ENCODE data around the gene VAMP5.

Gene VAMP5

DNA sequence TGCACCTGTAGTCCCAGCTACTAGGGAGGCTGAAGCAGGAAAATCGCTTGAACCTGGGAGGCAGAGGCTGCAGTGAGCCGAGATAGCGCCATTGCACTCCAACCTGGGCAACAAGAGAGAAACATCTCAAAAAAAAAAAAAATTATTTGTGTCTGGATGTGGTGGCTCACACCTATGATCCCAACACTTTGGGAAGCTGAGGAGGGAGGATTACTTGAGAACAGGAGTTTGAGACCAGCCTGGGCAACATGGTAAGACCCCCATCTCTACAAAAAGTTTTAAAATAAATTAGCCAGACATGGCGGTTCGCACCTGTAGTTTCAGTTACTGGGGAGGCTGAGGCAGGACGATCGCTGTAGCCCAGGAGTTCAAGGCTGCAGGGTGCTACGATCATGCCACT, 8.5 kb upstream of the VAMP5 start:
- no peaks in the 10 kb centered on the region for H3K4me1 ChIP-seq
- H3K9me3 ChIP-seq: no peaks in the 10 kb centered on the region
- H3K4me3 ChIP-seq (ENCODE audit: low read depth, low read length): no peak overlapping the region
- TF ChIP-seq, protein P1, sequence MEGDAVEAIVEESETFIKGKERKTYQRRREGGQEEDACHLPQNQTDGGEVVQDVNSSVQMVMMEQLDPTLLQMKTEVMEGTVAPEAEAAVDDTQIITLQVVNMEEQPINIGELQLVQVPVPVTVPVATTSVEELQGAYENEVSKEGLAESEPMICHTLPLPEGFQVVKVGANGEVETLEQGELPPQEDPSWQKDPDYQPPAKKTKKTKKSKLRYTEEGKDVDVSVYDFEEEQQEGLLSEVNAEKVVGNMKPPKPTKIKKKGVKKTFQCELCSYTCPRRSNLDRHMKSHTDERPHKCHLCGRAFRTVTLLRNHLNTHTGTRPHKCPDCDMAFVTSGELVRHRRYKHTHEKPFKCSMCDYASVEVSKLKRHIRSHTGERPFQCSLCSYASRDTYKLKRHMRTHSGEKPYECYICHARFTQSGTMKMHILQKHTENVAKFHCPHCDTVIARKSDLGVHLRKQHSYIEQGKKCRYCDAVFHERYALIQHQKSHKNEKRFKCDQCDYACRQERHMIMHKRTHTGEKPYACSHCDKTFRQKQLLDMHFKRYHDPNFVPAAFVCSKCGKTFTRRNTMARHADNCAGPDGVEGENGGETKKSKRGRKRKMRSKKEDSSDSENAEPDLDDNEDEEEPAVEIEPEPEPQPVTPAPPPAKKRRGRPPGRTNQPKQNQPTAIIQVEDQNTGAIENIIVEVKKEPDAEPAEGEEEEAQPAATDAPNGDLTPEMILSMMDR (IDR thresholded peaks at IDR 0.05; ENCODE audit: low read depth, low read length): no peak
- DNase-seq: no peak
- H3K36me3 ChIP-seq: no peaks in the 10 kb centered on the region
- no peaks in the 10 kb centered on the region for H3K27me3 ChIP-seq

DNA sequence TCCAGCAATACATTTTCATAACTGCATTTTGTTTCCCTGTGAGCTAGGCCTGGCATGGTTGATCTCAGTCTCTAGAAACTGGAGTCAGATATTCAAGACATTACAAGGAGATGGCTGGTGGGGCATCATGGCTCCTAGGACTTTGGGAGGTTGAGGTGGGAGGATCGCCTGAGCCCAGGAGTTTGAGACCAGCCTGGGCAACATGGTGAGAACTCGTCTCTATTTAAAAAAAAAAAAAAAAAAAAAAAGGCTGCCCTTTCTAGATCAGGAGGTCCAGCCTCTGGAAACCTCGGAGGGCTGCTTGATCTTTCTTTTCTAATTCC, 7.2 kb upstream of the VAMP5 start:
- H3K4me3 ChIP-seq (ENCODE audit: low read depth, low read length): no peak overlapping the region
- TF ChIP-seq, protein P1 (IDR thresholded peaks at IDR 0.05; ENCODE audit: low read depth, low read length): no peak

DNA sequence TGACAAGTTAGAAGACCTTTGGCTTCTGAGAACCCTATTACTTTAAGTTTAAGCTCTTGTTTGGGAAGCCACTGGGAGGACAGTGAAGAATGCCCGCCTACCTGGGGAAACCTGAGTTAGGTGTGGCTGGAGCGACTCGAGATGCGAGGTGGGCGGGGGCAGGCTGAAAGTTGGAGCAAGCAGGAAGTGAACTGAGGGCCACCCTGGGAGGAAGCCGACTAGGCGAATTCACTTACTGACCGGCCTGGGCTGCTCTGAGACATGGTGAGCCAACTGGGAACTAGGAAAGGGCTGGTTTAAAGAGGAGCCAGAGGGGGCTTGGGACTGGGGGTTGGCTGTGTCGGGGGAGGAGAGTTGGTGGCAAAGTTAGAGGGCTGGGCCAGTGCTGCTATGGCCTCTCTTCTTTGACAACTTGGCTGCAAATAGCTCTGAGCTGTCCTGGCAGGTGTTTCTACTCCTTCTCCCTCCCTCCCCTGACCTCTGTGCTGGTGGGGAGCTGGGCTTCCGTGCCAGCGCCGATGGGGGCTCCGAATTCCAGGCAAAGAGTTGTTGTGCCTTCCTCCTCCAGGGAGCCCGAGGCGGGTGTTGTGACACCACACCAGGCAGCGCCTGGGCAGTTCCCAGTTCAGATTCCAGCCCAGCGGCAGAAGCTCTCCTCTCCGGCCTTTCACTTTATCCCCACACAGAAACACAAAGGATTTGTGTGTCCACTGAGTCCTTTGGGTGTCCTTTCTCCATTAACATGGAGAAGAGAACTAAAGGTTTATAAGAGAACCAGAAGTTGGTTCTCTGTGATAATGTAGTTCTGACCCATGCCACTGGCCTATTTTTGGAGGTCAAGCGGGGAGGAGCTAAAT, 6.6 kb upstream of the VAMP5 start, which contains the start of gene VAMP8:
TSS of gene VAMP8 (plus strand) at position 201 of the 857 bp plus-strand sequence. CDS start at position 262, 61 bp downstream.
- TF ChIP-seq, protein P1 (IDR thresholded peaks at IDR 0.05; ENCODE audit: low read depth, low read length): no peak
- no peaks in the 10 kb centered on the region for H3K27me3 ChIP-seq
- H3K4me1 ChIP-seq: no peaks in the 10 kb centered on the region
- H3K4me3 ChIP-seq (ENCODE audit: low read depth, low read length): no peak within 1 kb of the TSS
- DNase-seq: no peak
- no peaks in the 10 kb centered on the region for H3K9me3 ChIP-seq
- H3K36me3 ChIP-seq: no peaks in the 10 kb centered on the region

More for the DNA sequence above, 7.2 kb upstream of the VAMP5 start:
- Histone ChIP-seq H3K9me3 (no peaks in the 10 kb centered on the region), H3K4me1 (no peaks in the 10 kb centered on the region), H3K27me3 (no peaks in the 10 kb centered on the region), H3K36me3 (no peaks in the 10 kb centered on the region)
- no peak for DNase-seq

DNA sequence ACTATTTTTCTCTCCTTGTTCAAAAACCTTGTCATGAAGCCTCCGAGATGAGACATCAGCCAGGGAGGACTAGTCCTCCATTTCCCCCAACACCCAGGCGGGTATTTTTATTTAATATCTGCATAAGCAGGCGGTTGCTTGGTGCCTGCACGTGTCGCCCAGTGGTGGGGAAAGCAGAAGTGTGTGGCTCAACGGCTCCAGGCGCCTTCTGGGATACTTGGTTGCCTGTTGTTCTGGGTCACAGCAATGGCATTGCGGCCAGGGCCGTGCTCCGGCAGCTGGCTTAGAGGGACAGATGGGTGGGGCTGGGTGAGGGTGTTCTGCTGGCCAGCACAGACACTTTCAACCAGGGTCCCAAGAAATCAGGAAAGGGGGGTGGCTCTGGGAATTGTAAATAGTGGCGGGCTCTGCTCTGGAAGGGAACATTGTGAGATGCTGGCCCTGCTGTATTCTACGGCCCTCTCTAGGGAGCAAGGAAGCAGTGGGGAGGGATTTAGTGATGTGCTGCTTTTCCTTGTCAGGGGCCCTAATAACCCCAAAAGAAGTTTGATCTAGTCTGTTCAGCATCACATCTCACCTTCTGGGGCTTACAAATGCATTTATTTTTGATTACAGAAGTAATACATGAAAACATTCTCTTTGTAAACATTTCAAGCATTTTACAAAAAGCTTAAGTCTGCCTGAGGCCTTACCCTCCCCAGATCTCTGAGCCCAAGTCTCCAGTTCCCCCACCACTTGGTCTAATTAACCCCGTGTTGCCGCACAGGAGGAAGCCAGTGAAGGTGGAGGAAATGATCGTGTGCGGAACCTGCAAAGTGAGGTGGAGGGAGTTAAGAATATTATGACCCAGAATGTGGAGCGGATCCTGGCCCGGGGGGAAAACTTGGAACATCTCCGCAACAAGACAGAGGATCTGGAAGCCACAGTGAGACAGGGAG, 5.7 kb upstream of the VAMP5 start:
- TF ChIP-seq, protein P1 (IDR thresholded peaks at IDR 0.05; ENCODE audit: low read depth, low read length): no peak
- no peak overlapping the region for H3K4me3 ChIP-seq (ENCODE audit: low read depth, low read length)
- no peaks in the 10 kb centered on the region for H3K27me3 ChIP-seq
- DNase-seq: no peak
- no peaks in the 10 kb centered on the region for H3K4me1 ChIP-seq
- no peaks in the 10 kb centered on the region for H3K9me3 ChIP-seq
- H3K36me3 ChIP-seq: no peaks in the 10 kb centered on the region

DNA sequence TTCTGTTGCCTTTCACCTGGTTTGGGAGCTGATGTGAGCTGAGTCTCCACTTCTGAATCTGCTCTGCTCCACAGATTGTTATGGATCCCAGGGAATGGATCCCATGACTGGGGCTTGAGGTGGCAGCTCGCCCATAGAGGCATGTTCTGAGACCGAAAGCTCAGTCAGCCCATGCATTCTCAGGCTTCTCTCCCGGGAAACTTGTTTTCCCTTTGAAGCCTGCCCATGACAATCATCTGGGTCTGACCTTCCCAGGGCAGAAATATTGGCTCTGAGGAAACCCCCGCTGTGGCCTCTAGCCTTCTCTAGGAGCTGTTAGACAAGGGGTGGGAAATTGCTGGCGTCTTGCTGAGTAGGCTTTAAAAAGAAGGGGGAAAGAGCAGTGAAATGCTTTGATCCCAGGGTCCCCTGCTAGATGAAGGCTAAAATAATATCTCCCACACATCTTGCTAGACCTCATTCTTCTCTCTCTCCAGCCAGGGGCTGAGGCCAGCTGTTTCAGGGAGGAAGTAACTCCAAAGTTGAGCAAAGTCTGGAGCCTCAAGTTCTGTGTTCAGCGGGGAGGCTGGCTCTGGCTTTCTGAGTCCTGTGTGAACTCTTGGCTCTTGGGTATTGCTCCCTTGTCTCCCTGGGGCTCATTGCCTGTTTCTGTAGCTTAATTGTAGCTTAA, 4.8 kb upstream of the VAMP5 start:
- Histone ChIP-seq H3K27me3 (no peaks in the 10 kb centered on the region), H3K4me3 (ENCODE audit: low read depth, low read length) (no peak overlapping the region), H3K4me1 (no peaks in the 10 kb centered on the region), H3K9me3 (no peaks in the 10 kb centered on the region), H3K36me3 (no peaks in the 10 kb centered on the region)
- no peak for DNase-seq
- TF ChIP-seq, protein P1 (IDR thresholded peaks at IDR 0.05; ENCODE audit: low read depth, low read length): no peak

Data from BE2C (cell line).